Endothelial cell of umbilical vein (primary cell): ENCODE measurements around the gene TMC4. TPM values are rescaled to one million over a fixed set of nuclear protein-coding genes. Genes with fewer than 3 reads are reported as not detected.

Experiments used
- BruUV-seq: library from RNA; stranded (reverse); fragments of 400-500 nt; replicated peaks from 2 replicates; lab custom pipeline; 2021; lab: Mats Ljungman, UMichigan
- CTCF ChIA-PET: fragments of 300-600, 350-600 bp; sonication (Branson Sonifier 250); formaldehyde crosslinking; loops from one replicate; lab custom pipeline; 2021; ENCODE audit warnings: antibody characterized with exemption, inconsistent platforms; lab: Charles Lee
- POLR2A ChIA-PET: fragments of 300-600, 350-600 bp; sonication (Branson Sonifier 250); formaldehyde crosslinking; loops from one replicate; lab custom pipeline; 2021; ENCODE audit warnings: antibody characterized with exemption, inconsistent platforms; lab: Charles Lee
- DNase-seq: peaks from one replicate; pipeline ENCODE4 v3.0.0-alpha.2; 2011; ENCODE audit warnings: low read depth, low spot score
- FAIRE-seq: peaks from 2 replicates; lab custom pipeline; 2011; peaks lifted over from hg19 to GRCh38; lab: Jason Lieb, UNC
- H2AFZ ChIP-seq: 2 replicates; pipeline ENCODE4 v1.6.0; 2012; ENCODE audit warnings: low read depth, low read length, control low read depth, inconsistent platforms
- H3K27ac ChIP-seq: 2 replicates; pipeline ENCODE4 v1.5.1; 2011; ENCODE audit warnings: low read depth, mild to moderate bottlenecking, control low read depth, low read length, moderate library complexity; ENCODE audit not compliant: insufficient read depth
- H3K27me3 ChIP-seq, 2 experiments: 2 replicates each; pipeline versions ENCODE4 v1.6.0 to v1.6.1; 2011; ENCODE audit warnings: low read length in 2 of 2, mixed read lengths in 1 of 2; ENCODE audit not compliant: control insufficient read depth in 2 of 2, insufficient read depth in 2 of 2
- H3K36me3 ChIP-seq, 2 experiments: 2 replicates in 1 of 2; 3 replicates in 1 of 2; pipeline ENCODE4 v1.5.1; 2011; ENCODE audit warnings: low read length in 2 of 2, mild to moderate bottlenecking in 1 of 2, moderate library complexity in 1 of 2; ENCODE audit not compliant: control insufficient read depth in 2 of 2, insufficient read depth in 2 of 2; ENCODE audit errors: extremely low read depth in 1 of 2
- H3K4me1 ChIP-seq: 3 replicates; pipeline ENCODE4 v1.5.1; 2011; ENCODE audit warnings: mild to moderate bottlenecking, low read length; ENCODE audit not compliant: control insufficient read depth, insufficient read depth; ENCODE audit errors: extremely low read depth
- H3K4me2 ChIP-seq: 2 replicates; pipeline ENCODE4 v1.6.1; 2011; ENCODE audit warnings: low read length, control low read depth, mixed read lengths; ENCODE audit not compliant: insufficient read depth
- H3K4me3 ChIP-seq, 3 experiments: fragments of 200-600 bp in 1 of 3; sonication (generic), shearing (Covaris generic) in 1 of 3; replicated peaks in 1 of 3; 2 replicates each; pipeline ENCODE4 v1.5.1; 2011 to 2016; ENCODE audit warnings: control low read depth in 3 of 3, low read length in 3 of 3, mild to moderate bottlenecking in 2 of 3, inconsistent platforms in 1 of 3, low read depth in 1 of 3, moderate library complexity in 1 of 3; ENCODE audit not compliant: insufficient read depth in 1 of 3
- H3K79me2 ChIP-seq: 2 replicates; pipeline ENCODE4 v1.6.0; 2012; ENCODE audit warnings: low read length, inconsistent platforms; ENCODE audit not compliant: control insufficient read depth, insufficient read depth
- H3K9ac ChIP-seq: replicated peaks from 2 replicates; pipeline ENCODE3; 2011; ENCODE audit warnings: low read length, control low read depth; ENCODE audit not compliant: insufficient read depth; ENCODE audit errors: extremely low read depth
- H3K9me1 ChIP-seq: replicated peaks from 3 replicates; pipeline ENCODE4 v1.6.0; 2011; ENCODE audit warnings: mild to moderate bottlenecking, low read length; ENCODE audit not compliant: control insufficient read depth, insufficient read depth; ENCODE audit errors: extremely low read depth
- H3K9me3 ChIP-seq: replicated peaks from 2 replicates; pipeline ENCODE4 v1.5.1; 2012; ENCODE audit warnings: low read length, inconsistent platforms; ENCODE audit not compliant: control insufficient read depth, insufficient read depth
- H4K20me1 ChIP-seq: replicated peaks from 2 replicates; pipeline ENCODE3; 2011; ENCODE audit warnings: mild to moderate bottlenecking, low read length; ENCODE audit not compliant: control insufficient read depth, insufficient read depth; ENCODE audit errors: extremely low read depth
- CTCF ChIP-seq, 2 donors: IDR thresholded peaks; 1 replicate in 1 of 2; 2 replicates in 1 of 2; pipeline ENCODE4 v1.5.1; 2011; ENCODE audit warnings: low read length in 2 of 2, mild to moderate bottlenecking in 2 of 2, moderate library complexity in 2 of 2, control low read depth in 1 of 2, inconsistent platforms in 1 of 2, low read depth in 1 of 2; ENCODE audit not compliant: insufficient read depth in 1 of 2; ENCODE audit errors: extremely low read depth in 1 of 2
- EZH2 ChIP-seq: IDR thresholded peaks from 2 replicates; pipeline ENCODE4 v1.6.1; 2012; ENCODE audit warnings: borderline replicate concordance, low read depth, mild to moderate bottlenecking, moderate library complexity, low read length, inconsistent platforms; ENCODE audit not compliant: severe bottlenecking
- FOS ChIP-seq: IDR thresholded peaks from 2 replicates; pipeline ENCODE4 v1.6.1; 2011; ENCODE audit warnings: mild to moderate bottlenecking, low read length, moderate library complexity, borderline replicate concordance; ENCODE audit not compliant: insufficient read depth
- GATA2 ChIP-seq: IDR thresholded peaks from 2 replicates; pipeline ENCODE4 v1.7.0; 2011; ENCODE audit warnings: low read depth, mild to moderate bottlenecking, moderate library complexity, mixed read lengths, low read length; ENCODE audit not compliant: insufficient read length, insufficient read depth
- JUN ChIP-seq: IDR thresholded peaks from 2 replicates; pipeline ENCODE4 v1.6.1; 2011; ENCODE audit warnings: borderline replicate concordance, low read depth; ENCODE audit not compliant: insufficient read length, insufficient read depth
- MYC ChIP-seq: IDR thresholded peaks from one replicate; pipeline ENCODE4 v1.6.1; 2011; ENCODE audit warnings: mild to moderate bottlenecking, low read depth, low read length
- POLR2A ChIP-seq: IDR thresholded peaks from 2 replicates; pipeline ENCODE4 v1.6.1; 2012; ENCODE audit warnings: low read depth, mild to moderate bottlenecking, control low read depth, low read length
- POLR2AphosphoS5 ChIP-seq: IDR thresholded peaks from 2 replicates; pipeline ENCODE4 v1.6.1; 2012; ENCODE audit warnings: low read depth, mild to moderate bottlenecking, control low read depth, low read length, moderate library complexity; ENCODE audit not compliant: insufficient read depth
- dilution Hi-C: fragments of 300-500 bp; cut with MboI; formaldehyde crosslinking; loops from one replicate; pipeline ENCODE4 v1.15.0; 2019; ENCODE audit warnings: low sequenced_read_pairs; ENCODE audit not compliant: extremely low pct_ligation_motif_present
- intact Hi-C: fragments of 100-400 bp; cut with micrococcal nuclease; formaldehyde crosslinking; loops from one replicate; pipeline ENCODE4 v1.10.0; 2022
- polyA plus RNA-seq, 4 experiments: library from polyadenylated mRNA; depleted of rRNA in 3 of 4; stranded (reverse) in 3 of 4; unstranded in 1 of 4; fragments of >200 nt; gene quantifications; 2 replicates each; pipeline versions ENCODE4 v1.2.1 to v1.2.3, GENCODE V29; 2011 to 2012; ENCODE audit warnings: missing spikeins in 1 of 4
- total RNA-seq: library from RNA; stranded (reverse); gene quantifications from 2 replicates; pipeline ENCODE4 v1.2.3, GENCODE V29; 2021
- TF ChIP-seq, protein P1 (sequence below): IDR thresholded peaks from 2 replicates; pipeline ENCODE4 v1.6.1; 2011; ENCODE audit not compliant: insufficient read depth, insufficient read length

The TMC4 gene
- total and polyA plus RNA-seq, 2 donors (not counting 3 experiments of a cell fraction or from before 2014, with no cell fraction given) = 0.71 to 1.7 TPM

DNA sequence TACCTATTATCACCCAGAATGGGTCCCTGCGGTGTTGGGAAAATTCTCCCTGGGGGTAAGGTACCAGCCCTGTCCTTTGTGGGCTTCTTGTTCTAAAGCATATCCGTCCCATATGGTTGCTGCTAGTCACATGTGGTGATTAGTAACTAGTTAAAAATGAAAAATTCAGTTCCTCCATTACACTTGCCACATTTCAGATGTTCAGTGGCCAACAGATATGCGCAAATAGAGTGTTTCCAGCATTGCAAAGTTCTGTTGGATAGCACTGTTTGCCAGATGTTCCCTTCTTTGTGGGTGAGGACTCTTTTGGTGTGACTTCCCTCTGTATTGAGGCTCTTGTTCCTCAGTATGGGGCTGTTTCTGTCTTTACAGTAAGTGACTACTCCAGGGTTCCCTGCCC lies 31.6 kb downstream of the TMC4 start:
- no peaks in the 10 kb centered on the region for H3K9me1 ChIP-seq
- no peaks in the 10 kb centered on the region for H3K27me3 ChIP-seq
- no peak for FAIRE-seq
- no peak for DNase-seq
- POLR2A ChIA-PET = no interaction called here
- H3K27ac ChIP-seq = no peak overlapping the region
- H3K4me1 ChIP-seq = peaks cover 11% of the 10 kb centered on the region
- H3K4me2 ChIP-seq = no peak overlapping the region
- intact Hi-C loops = no loop called here
- peaks cover 25 to 37% of the 10 kb centered on the region in 2 experiments for H3K36me3 ChIP-seq
- CTCF ChIA-PET = no interaction called here
- peaks cover 49% of the 10 kb centered on the region for H3K79me2 ChIP-seq
- H3K9ac ChIP-seq = no peak overlapping the region
- dilution Hi-C loops = no loop called here
- no peak overlapping the region for H2AFZ ChIP-seq
- no peaks in the 10 kb centered on the region for H3K9me3 ChIP-seq
- H3K4me3 ChIP-seq = no peak overlapping the region
- BruUV-seq = no TSS peak
- H4K20me1 ChIP-seq = no peaks in the 10 kb centered on the region
- no peak for TF ChIP-seq JUN
- no peak for TF ChIP-seq EZH2
- TF ChIP-seq, protein P1, sequence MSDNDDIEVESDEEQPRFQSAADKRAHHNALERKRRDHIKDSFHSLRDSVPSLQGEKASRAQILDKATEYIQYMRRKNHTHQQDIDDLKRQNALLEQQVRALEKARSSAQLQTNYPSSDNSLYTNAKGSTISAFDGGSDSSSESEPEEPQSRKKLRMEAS = no peak

- ChIA-PET POLR2A (interaction anchor here (0.5 to 0.7 kb wide), 2 partner anchors 9 to 50 kb away, joined by 4 to 5 read pairs; no protein-coding TSS in a partner anchor), CTCF (interaction anchor here (1.0 kb wide), 1 partner anchor 346 kb away, joined by 3 read pairs; no protein-coding TSS in a partner anchor)
- peak overlapping the region; percentile 94 for H3K9ac ChIP-seq
- FAIRE-seq = no peak
- H3K9me3 ChIP-seq = no peaks in the 10 kb centered on the region
- peak overlapping the region; percentile 81 for H3K4me2 ChIP-seq
- dilution Hi-C loops (no loop called here), intact Hi-C loops (no loop called here)
- no peak overlapping the region for H3K27ac ChIP-seq
- H2AFZ ChIP-seq = no peak overlapping the region
- no TSS peak for BruUV-seq
- no peaks in the 10 kb centered on the region for H4K20me1 ChIP-seq
- peaks cover 49% of the 10 kb centered on the region for H3K79me2 ChIP-seq
- H3K4me1 ChIP-seq = peaks cover 17% of the 10 kb centered on the region
- peaks cover 12% of the 10 kb centered on the region in 2 experiments for H3K36me3 ChIP-seq
- no peaks in the 10 kb centered on the region for H3K27me3 ChIP-seq
- TF ChIP-seq FOS (no peak), POLR2AphosphoS5 (no peak), MYC (no peak), GATA2 (no peak), CTCF (IDR thresholded peaks at IDR 0.05; ENCODE audit: extremely low read depth in 1 of 2, insufficient read depth in 1 of 2, low read depth in 1 of 2, low read length in 2 of 2) (no peak), EZH2 (no peak), JUN (no peak), POLR2A (no peak)
- TF ChIP-seq, protein P1 = no peak
- no peak for DNase-seq
- H3K4me3 ChIP-seq = peak overlapping the region; percentile 55 to 98 (median 66)
- no peaks in the 10 kb centered on the region for H3K9me1 ChIP-seq
These were observed 34.3 kb downstream of the TMC4 start for GRCh38 chr19:54138489-54139256.
